HEK293 (cell line): Measurements from ENCODE around the gene TSPEAR.

Experiments used
- CTCF ChIA-PET: fragments of 350-600 bp; formaldehyde crosslinking; extraction: SDS; loops from one replicate; lab custom pipeline; 2021; ENCODE audit warnings: antibody characterized with exemption; lab: Yijun Ruan, JAX
- POLR2A ChIA-PET: fragments of 300-600 bp; formaldehyde crosslinking; extraction: SDS; loops from one replicate; lab custom pipeline; 2020; ENCODE audit warnings: antibody characterized with exemption, inconsistent platforms; lab: Yijun Ruan, JAX
- H3K27ac ChIP-seq: fragments of 200-500 bp; sonication (Bioruptor generic); 2 replicates; pipeline ENCODE4 v1.5.1; 2014; ENCODE audit warnings: low read depth, low read length, control low read depth, inconsistent platforms; ENCODE audit errors: extremely low read depth
- H3K36me3 ChIP-seq, 2 experiments: fragments of 200-500 bp in 1 of 2; sonication (Bioruptor generic) in 1 of 2; 1 replicate in 1 of 2; 2 replicates in 1 of 2; pipeline ENCODE4 v1.5.1; 2014 to 2017; ENCODE audit warnings: inconsistent platforms in 2 of 2, low read length in 2 of 2; ENCODE audit not compliant: control insufficient read depth in 2 of 2, insufficient read depth in 1 of 2
- H3K4me1 ChIP-seq: fragments of 200-500 bp; sonication (Bioruptor generic); 2 replicates; pipeline ENCODE4 v1.5.1; 2014; ENCODE audit warnings: mild to moderate bottlenecking, low read length, inconsistent platforms; ENCODE audit not compliant: control insufficient read depth, insufficient read depth
- H3K4me3 ChIP-seq: 2 replicates; pipeline ENCODE4 v1.5.1; 2011; ENCODE audit warnings: low read depth, mild to moderate bottlenecking, control low read depth, low read length, moderate library complexity
- H3K9me3 ChIP-seq: fragments of 200-500 bp; sonication (Bioruptor generic); 2 replicates; pipeline ENCODE4 v1.5.1; 2014; ENCODE audit warnings: low read depth, low read length, inconsistent platforms; ENCODE audit not compliant: control insufficient read depth, insufficient read depth
- FEZF1 ChIP-seq: fragments of 450-650 bp; formaldehyde crosslinking; IDR thresholded peaks from 2 replicates; pipeline ENCODE4 v1.5.1; 2016; ENCODE audit warnings: missing biosample characterization, missing genetic modification characterization
- KLF1 ChIP-seq: fragments of 450-650 bp; formaldehyde crosslinking; IDR thresholded peaks from 2 replicates; pipeline ENCODE4 v1.5.1; 2016; ENCODE audit warnings: missing biosample characterization, missing genetic modification characterization
- MYNN ChIP-seq: fragments of 450-650 bp; formaldehyde crosslinking; IDR thresholded peaks from 2 replicates; pipeline ENCODE4 v1.5.1; 2016; ENCODE audit warnings: missing biosample characterization, missing genetic modification characterization, borderline replicate concordance
- SP3 ChIP-seq: fragments of 450-650 bp; formaldehyde crosslinking; IDR thresholded peaks from 2 replicates; pipeline ENCODE4 v1.5.1; 2016; ENCODE audit warnings: missing biosample characterization, missing genetic modification characterization
- TCF7L2 ChIP-seq: IDR thresholded peaks from 2 replicates; pipeline ENCODE4 v1.6.1; 2011; ENCODE audit warnings: low read depth, mild to moderate bottlenecking, inconsistent platforms, low read length, moderate library complexity, borderline replicate concordance
- YY1 ChIP-seq: fragments of 450-650 bp; formaldehyde crosslinking; IDR thresholded peaks from 2 replicates; pipeline ENCODE4 v1.5.1; 2018; ENCODE audit warnings: missing biosample characterization, missing genetic modification characterization
- ZBTB17 ChIP-seq: fragments of 450-650 bp; formaldehyde crosslinking; IDR thresholded peaks from 2 replicates; pipeline ENCODE4 v1.5.1; 2016; ENCODE audit warnings: missing biosample characterization, missing genetic modification characterization
- ZBTB7A ChIP-seq: fragments of 450-650 bp; formaldehyde crosslinking; IDR thresholded peaks from 2 replicates; pipeline ENCODE4 v1.5.1; 2016; ENCODE audit warnings: low read depth, missing biosample characterization, missing genetic modification characterization
- ZFP41 ChIP-seq: fragments of 450-650 bp; formaldehyde crosslinking; IDR thresholded peaks from 2 replicates; pipeline ENCODE4 v1.5.1; 2016; ENCODE audit warnings: missing biosample characterization, missing genetic modification characterization, borderline replicate concordance
- ZNF133 ChIP-seq: fragments of 450-650 bp; formaldehyde crosslinking; IDR thresholded peaks from 2 replicates; pipeline ENCODE4 v1.5.1; 2016; ENCODE audit warnings: missing biosample characterization, missing genetic modification characterization
- ZNF24 ChIP-seq: fragments of 450-650 bp; formaldehyde crosslinking; IDR thresholded peaks from 2 replicates; pipeline ENCODE4 v1.5.1; 2016; ENCODE audit warnings: missing biosample characterization, missing genetic modification characterization
- ZNF266 ChIP-seq: fragments of 450-650 bp; formaldehyde crosslinking; IDR thresholded peaks from 2 replicates; pipeline ENCODE4 v1.5.1; 2016; ENCODE audit warnings: missing biosample characterization, missing genetic modification characterization, low read depth
- ZNF423 ChIP-seq: fragments of 450-650 bp; formaldehyde crosslinking; IDR thresholded peaks from 2 replicates; pipeline ENCODE4 v1.5.1; 2016; ENCODE audit warnings: missing biosample characterization, missing genetic modification characterization
- ZNF426 ChIP-seq: fragments of 450-650 bp; formaldehyde crosslinking; IDR thresholded peaks from 2 replicates; pipeline ENCODE4 v1.5.1; 2017; ENCODE audit warnings: missing biosample characterization, missing genetic modification characterization, mild to moderate bottlenecking, inconsistent platforms, moderate library complexity
- ZNF529 ChIP-seq: fragments of 450-650 bp; formaldehyde crosslinking; IDR thresholded peaks from 2 replicates; pipeline ENCODE4 v1.5.1; 2017; ENCODE audit warnings: missing genetic modification characterization, missing biosample characterization; ENCODE audit not compliant: insufficient replicate concordance
- ZNF530 ChIP-seq: fragments of 450-650 bp; formaldehyde crosslinking; IDR thresholded peaks from 2 replicates; pipeline ENCODE4 v1.5.1; 2016; ENCODE audit warnings: low read depth, missing biosample characterization, missing genetic modification characterization
- ZNF561 ChIP-seq: fragments of 450-650 bp; IDR thresholded peaks from 2 replicates; pipeline ENCODE4 v1.5.1; 2018; ENCODE audit warnings: missing biosample characterization, missing genetic modification characterization, borderline replicate concordance
- ZNF629 ChIP-seq: fragments of 450-650 bp; formaldehyde crosslinking; IDR thresholded peaks from 2 replicates; pipeline ENCODE4 v1.5.1; 2017; ENCODE audit warnings: missing biosample characterization, missing genetic modification characterization
- ZNF76 ChIP-seq: fragments of 450-650 bp; formaldehyde crosslinking; IDR thresholded peaks from 2 replicates; pipeline ENCODE4; 2016; ENCODE audit warnings: low read depth, missing biosample characterization, missing genetic modification characterization, borderline replicate concordance
- ZNF768 ChIP-seq: fragments of 450-650 bp; formaldehyde crosslinking; IDR thresholded peaks from 2 replicates; pipeline ENCODE4 v1.5.1; 2018; ENCODE audit warnings: missing biosample characterization, mild to moderate bottlenecking, missing genetic modification characterization
- TF ChIP-seq, protein P1 (sequence below): IDR thresholded peaks from 2 replicates; pipeline ENCODE4 v1.6.1; 2011; ENCODE audit warnings: mild to moderate bottlenecking, low read depth, low read length, borderline replicate concordance
- TF ChIP-seq, protein P2 (sequence below): sonication (generic); formaldehyde crosslinking; IDR thresholded peaks from 2 replicates; pipeline ENCODE4 v1.8.1; 2022; ENCODE audit warnings: mild to moderate bottlenecking, moderate library complexity, missing genetic modification reagents
- TF ChIP-seq, protein P3 (sequence below): fragments of 450-650 bp; formaldehyde crosslinking; conservative IDR thresholded peaks from 2 replicates; pipeline ENCODE4 v1.5.1; 2016; ENCODE audit warnings: low read depth, missing biosample characterization, missing genetic modification characterization

The TSPEAR gene

DNA sequence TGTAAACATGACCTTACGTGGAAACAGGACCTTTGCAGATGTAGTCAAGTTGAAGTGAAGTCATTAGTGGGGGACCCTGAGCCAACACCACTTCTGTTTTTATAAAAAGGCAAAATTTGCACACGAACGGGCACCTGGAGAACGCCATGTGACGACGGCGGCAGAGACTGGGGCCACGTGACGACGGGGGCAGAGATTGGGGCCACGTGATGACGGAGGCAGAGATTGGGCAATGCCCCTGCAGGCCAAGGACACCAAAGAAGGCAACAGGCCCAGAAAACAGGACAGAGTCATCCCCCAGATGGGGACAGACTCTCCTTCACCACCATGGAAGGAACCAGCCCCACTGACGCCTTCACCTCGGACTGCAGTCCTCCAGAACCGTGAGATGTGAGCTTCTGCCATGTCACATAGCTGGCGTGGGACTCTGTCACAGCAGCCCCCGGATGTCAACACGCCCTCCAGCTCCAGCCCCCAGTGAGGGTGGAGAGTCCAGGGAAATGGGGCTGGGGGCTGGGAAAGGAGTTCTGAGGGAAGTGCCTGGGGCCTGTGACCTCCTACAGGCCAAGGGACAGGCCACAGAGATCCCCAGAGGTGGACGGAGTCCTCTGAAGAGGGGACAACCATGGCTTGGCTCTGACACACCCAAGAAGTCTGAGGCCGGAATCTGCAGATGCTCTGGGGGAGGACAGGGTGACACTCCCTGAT is 61.0 kb downstream of the TSPEAR start (continued):
- TF ChIP-seq YY1 (tag by site-specific recombination) (no peak), TCF7L2 (no peak), ZNF529 (tag by site-specific recombination) (no peak), KLF1 (tag by site-specific recombination) (no peak), ZNF266 (tag by site-specific recombination) (no peak), ZNF24 (no peak), MYNN (tag by site-specific recombination) (no peak), ZNF768 (tag by site-specific recombination) (no peak), ZNF426 (tag by site-specific recombination) (no peak)

DNA sequence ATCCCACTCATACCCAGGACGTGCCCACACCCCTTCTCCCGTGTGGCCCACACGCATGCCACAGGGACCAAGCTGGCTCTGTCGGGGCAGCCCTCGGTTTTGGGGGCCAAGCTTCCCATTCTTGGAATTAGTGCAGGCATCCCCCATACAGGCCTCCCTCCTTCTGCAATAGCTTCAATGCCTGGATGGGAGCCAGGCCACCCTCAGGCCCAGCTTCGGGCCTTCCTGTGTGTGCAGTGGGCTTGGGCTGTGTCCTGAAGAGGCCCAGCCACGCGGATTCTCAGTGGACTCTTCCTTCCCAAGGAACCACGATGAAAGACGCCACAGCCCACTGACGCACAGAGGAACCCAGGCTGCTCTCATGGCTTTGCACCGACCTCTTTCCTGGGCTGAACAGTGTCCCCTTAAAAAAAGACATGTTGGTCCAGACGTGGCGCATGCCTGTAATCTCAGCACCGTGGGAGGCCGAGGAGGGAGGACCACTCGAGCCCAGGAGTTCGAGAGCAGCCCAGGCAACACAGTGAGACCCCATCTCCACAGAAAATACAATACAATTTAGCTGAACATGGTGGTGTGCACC is 61.8 kb downstream of the TSPEAR start:
- Histone ChIP-seq H3K4me1 (no peaks in the 10 kb centered on the region), H3K27ac (no peak overlapping the region), H3K9me3 (no peaks in the 10 kb centered on the region), H3K4me3 (no peak overlapping the region), H3K36me3 (no peaks in the 10 kb centered on the region)
- TF ChIP-seq ZNF76 (tag by site-specific recombination): no peak
- TF ChIP-seq ZNF530 (tag by site-specific recombination): no peak
- no peak for TF ChIP-seq ZBTB7A (tag by site-specific recombination)
- TF ChIP-seq ZNF561 (tag by site-specific recombination): no peak
- no peak for TF ChIP-seq FEZF1 (tag by site-specific recombination)
- TF ChIP-seq, protein P1, sequence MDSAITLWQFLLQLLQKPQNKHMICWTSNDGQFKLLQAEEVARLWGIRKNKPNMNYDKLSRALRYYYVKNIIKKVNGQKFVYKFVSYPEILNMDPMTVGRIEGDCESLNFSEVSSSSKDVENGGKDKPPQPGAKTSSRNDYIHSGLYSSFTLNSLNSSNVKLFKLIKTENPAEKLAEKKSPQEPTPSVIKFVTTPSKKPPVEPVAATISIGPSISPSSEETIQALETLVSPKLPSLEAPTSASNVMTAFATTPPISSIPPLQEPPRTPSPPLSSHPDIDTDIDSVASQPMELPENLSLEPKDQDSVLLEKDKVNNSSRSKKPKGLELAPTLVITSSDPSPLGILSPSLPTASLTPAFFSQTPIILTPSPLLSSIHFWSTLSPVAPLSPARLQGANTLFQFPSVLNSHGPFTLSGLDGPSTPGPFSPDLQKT: no peak
- no peak for TF ChIP-seq SP3 (tag by site-specific recombination)
- no peak for TF ChIP-seq ZBTB17 (tag by site-specific recombination)
- TF ChIP-seq ZFP41: no peak
- TF ChIP-seq, protein P2, sequence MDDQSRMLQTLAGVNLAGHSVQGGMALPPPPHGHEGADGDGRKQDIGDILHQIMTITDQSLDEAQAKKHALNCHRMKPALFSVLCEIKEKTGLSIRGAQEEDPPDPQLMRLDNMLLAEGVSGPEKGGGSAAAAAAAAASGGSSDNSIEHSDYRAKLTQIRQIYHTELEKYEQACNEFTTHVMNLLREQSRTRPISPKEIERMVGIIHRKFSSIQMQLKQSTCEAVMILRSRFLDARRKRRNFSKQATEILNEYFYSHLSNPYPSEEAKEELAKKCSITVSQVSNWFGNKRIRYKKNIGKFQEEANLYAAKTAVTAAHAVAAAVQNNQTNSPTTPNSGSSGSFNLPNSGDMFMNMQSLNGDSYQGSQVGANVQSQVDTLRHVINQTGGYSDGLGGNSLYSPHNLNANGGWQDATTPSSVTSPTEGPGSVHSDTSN (CRISPR knock-in tag): no peak
- no peak for TF ChIP-seq ZNF423 (tag by site-specific recombination)
- TF ChIP-seq ZNF133 (tag by site-specific recombination): no peak
- TF ChIP-seq, protein P3, sequence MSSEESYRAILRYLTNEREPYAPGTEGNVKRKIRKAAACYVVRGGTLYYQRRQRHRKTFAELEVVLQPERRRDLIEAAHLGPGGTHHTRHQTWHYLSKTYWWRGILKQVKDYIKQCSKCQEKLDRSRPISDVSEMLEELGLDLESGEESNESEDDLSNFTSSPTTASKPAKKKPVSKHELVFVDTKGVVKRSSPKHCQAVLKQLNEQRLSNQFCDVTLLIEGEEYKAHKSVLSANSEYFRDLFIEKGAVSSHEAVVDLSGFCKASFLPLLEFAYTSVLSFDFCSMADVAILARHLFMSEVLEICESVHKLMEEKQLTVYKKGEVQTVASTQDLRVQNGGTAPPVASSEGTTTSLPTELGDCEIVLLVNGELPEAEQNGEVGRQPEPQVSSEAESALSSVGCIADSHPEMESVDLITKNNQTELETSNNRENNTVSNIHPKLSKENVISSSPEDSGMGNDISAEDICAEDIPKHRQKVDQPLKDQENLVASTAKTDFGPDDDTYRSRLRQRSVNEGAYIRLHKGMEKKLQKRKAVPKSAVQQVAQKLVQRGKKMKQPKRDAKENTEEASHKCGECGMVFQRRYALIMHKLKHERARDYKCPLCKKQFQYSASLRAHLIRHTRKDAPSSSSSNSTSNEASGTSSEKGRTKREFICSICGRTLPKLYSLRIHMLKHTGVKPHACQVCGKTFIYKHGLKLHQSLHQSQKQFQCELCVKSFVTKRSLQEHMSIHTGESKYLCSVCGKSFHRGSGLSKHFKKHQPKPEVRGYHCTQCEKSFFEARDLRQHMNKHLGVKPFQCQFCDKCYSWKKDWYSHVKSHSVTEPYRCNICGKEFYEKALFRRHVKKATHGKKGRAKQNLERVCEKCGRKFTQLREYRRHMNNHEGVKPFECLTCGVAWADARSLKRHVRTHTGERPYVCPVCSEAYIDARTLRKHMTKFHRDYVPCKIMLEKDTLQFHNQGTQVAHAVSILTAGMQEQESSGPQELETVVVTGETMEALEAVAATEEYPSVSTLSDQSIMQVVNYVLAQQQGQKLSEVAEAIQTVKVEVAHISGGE (tag by site-specific recombination): no peak
- TF ChIP-seq ZNF629 (tag by site-specific recombination): no peak
- ChIA-PET POLR2A (no interaction called here), CTCF (no interaction called here)
